ENCODE measurements around the gene ZNF418.
"Not testable (repeated sequence)": the region's sequence is repeated elsewhere in the genome, so short reads cannot be mapped to it uniquely, and the experiment has no call there.

ZNF418 gene

DNA sequence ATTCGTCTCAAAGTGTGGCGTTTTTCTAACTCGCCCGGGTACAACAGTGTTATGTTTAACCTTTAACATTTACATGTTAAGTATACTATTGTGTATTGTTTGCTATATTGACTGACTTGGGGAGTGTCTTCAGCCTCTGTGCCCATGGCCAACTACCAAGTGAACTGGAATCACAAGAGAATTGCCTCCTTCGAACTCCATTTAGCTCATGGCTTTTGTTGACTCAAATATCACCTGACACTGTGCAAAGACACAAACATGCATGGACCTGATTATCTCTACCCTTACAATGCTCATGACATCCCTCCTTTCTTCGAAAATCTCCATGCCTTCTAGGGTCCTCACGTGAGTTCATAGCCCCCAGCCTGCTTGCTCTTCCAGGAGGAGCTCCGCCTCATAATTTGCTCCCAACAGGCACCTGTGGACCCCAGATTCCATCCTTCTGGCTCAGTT lies 47.1 kb downstream of the ZNF418 start:
- no peaks in the 10 kb centered on the region for H3K4me1 ChIP-seq
- no peaks in the 10 kb centered on the region for H3K27me3 ChIP-seq
- no peak overlapping the region for H3K27ac ChIP-seq
- H3K4me3 ChIP-seq = peak overlapping the region; percentile 45 to 49
- H3K9me3 ChIP-seq = peaks cover 0 to 81% (median 36%) of the 10 kb centered on the region in 3 donors
- peaks cover 13 to 39% (median 25%) of the 10 kb centered on the region in 3 donors for H3K36me3 ChIP-seq
- DNase-seq = no peak
- TF ChIP-seq, protein P1, sequence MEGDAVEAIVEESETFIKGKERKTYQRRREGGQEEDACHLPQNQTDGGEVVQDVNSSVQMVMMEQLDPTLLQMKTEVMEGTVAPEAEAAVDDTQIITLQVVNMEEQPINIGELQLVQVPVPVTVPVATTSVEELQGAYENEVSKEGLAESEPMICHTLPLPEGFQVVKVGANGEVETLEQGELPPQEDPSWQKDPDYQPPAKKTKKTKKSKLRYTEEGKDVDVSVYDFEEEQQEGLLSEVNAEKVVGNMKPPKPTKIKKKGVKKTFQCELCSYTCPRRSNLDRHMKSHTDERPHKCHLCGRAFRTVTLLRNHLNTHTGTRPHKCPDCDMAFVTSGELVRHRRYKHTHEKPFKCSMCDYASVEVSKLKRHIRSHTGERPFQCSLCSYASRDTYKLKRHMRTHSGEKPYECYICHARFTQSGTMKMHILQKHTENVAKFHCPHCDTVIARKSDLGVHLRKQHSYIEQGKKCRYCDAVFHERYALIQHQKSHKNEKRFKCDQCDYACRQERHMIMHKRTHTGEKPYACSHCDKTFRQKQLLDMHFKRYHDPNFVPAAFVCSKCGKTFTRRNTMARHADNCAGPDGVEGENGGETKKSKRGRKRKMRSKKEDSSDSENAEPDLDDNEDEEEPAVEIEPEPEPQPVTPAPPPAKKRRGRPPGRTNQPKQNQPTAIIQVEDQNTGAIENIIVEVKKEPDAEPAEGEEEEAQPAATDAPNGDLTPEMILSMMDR (IDR thresholded peaks at IDR 0.05) = no peak
- intact Hi-C loops (cut with DNase I; ENCODE audit: low total_unique reads) = no loop called here

DNA sequence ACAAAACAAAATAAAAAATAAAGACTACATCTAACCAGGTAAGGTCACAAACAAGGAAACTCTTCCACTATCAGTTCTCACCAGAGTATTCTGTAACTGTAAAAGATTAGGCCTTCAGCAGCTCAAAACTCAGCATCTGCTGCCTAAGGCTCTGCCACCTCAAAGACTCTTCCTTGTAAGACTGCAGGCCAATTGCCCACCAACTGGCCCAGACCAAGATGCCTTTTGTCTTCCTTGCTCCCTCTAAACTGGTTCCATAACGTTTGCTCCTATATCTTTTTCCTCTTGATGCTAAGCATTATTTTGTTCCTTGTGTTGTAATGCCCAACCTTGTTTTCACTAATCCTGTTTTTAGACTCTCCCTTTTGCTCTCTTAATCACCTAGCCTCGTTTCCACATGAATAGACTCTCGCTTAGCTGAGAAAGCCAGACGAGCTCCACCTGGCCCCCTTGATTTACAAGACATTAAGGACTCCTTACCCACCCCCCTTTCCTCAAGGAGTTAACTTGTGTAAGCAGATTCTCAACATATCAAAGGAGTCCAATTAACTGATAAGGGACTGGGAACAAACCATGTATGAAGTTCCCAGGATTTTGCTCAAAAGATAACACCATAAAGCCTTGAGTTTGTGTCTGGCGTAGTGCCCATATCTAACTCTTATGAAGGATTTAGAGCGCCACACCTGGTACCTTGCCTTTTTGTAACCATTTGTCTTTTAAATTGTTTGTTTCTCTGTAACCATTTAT lies 47.8 kb downstream of the ZNF418 start:
- intact Hi-C loops (cut with DNase I; ENCODE audit: low total_unique reads) = no loop called here
- TF ChIP-seq, protein P1 (IDR thresholded peaks at IDR 0.05) = no peak

DNA sequence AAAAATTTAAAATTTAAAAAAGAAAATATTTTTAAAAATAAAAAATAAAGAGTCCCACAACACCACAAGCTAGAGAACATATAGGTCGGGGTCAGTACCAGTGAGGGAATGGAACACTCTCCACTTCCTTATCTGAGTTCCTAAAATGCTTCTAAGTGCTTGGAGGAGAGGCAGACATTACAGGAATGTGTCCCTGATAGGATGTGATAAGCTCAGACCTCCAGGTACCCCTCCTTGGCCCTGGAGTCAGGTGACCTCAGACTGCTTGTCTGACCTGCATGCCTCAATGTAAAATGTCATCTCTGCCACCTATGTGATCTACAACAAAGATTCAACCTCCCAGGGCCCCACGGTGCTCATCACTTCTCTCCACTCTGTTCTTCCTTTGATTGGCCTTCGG lies 49.2 kb downstream of the ZNF418 start:
- intact Hi-C loops (cut with DNase I; ENCODE audit: low total_unique reads) = no loop called here
- Histone ChIP-seq H3K27ac (no peak overlapping the region), H3K36me3 (peaks cover 13 to 44% (median 27%) of the 10 kb centered on the region in 3 donors), H3K9me3 (peaks cover 0 to 78% (median 28%) of the 10 kb centered on the region in 3 donors), H3K4me3 (no peak overlapping the region), H3K4me1 (no peaks in the 10 kb centered on the region), H3K27me3 (no peaks in the 10 kb centered on the region)
- DNase-seq = no peak
- TF ChIP-seq, protein P1 (IDR thresholded peaks at IDR 0.05) = no peak

More for the DNA sequence above, 47.8 kb downstream of the ZNF418 start:
- Histone ChIP-seq H3K36me3 (peaks cover 13 to 44% (median 27%) of the 10 kb centered on the region in 3 donors), H3K27me3 (no peaks in the 10 kb centered on the region), H3K9me3 (peaks cover 0 to 86% (median 36%) of the 10 kb centered on the region in 3 donors), H3K27ac (no peak overlapping the region), H3K4me1 (no peaks in the 10 kb centered on the region), H3K4me3 (no peak overlapping the region)
- DNase-seq = no peak

DNA sequence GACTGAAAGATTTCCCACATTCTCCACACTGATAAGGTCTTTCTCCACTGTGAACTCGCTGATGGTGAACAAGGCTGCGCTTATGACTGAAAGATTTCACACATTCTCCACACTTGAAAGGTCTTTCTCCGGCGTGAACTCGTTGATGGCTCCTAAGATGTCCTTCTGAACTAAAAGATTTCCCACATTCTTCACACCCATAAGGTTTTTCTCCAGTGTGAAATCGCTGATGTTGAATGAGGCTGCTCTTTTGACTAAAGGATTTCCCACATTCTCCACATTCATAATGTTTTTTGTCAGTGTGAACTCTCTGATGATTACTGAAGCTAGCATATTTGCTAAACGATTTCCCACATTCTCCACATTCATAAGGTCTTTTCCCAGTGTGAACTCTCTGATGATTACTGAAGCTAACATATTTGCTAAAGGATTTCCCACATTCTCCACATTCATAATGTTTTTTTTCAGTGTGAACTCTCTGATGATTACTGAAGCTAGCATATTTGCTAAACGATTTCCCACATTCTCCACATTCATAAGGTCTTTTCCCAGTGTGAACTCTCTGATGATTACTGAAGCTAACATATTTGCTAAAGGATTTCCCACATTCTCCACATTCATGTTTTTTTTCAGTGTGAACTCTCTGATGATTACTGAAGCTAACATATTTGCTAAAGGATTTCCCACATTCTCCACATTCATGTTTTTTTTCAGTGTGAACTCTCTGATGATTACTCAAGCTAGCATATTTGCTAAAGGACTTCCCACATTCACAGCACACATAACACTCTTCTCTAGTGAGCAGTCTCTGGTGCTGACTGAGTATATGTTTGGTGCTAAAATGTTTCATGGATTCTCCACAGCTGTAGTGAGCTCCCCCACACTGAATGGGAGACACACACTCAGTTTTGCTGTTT lies 61.1 kb downstream of the ZNF418 start:
- intact Hi-C loops (cut with DNase I; ENCODE audit: low total_unique reads); DNase-seq; H3K4me3 ChIP-seq; H3K27me3 ChIP-seq; H3K4me1 ChIP-seq; H3K27ac ChIP-seq: not testable (repeated sequence)
- H3K9me3 ChIP-seq = peaks cover 17 to 95% (median 55%) of the 10 kb centered on the region in 3 donors
- H3K36me3 ChIP-seq = peaks cover 21 to 55% (median 44%) of the 10 kb centered on the region in 3 donors

DNA sequence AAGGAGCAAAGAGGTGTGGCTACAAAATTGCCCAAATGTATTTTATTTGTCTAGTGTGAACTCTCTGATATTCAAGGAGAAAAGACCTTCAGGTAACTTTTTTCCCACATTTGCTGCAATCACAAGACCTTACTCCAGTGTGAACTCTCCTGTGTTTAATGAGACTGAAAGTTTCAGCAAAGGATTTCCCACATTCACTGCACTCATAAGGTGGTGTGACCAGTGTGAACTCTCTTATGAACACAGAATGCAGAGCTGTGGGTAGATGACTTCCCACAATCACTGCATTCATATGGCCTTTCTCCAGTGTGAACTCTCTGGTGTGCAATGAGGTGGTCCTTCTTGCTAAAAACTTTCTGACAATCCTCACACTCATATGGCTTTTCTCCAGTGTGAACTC lies 62.8 kb downstream of the ZNF418 start:
- Histone ChIP-seq H3K36me3 (peaks cover 28 to 57% (median 51%) of the 10 kb centered on the region in 3 donors), H3K27ac (no peak overlapping the region), H3K4me3 (no peak overlapping the region), H3K27me3 (no peaks in the 10 kb centered on the region), H3K4me1 (no peaks in the 10 kb centered on the region), H3K9me3 (peaks cover 21 to 97% (median 71%) of the 10 kb centered on the region in 3 donors)
- TF ChIP-seq, protein P1 (IDR thresholded peaks at IDR 0.05) = no peak
- intact Hi-C loops (cut with DNase I; ENCODE audit: low total_unique reads) = no loop called here
- no peak for DNase-seq
